GM12892 (cell line): Measurements from ENCODE around the gene INCENP.
"Not testable (repeated sequence)": the region's sequence is repeated elsewhere in the genome, so short reads cannot be mapped to it uniquely, and the experiment has no call there.

Source experiments
- POLR2A ChIP-seq: IDR thresholded peaks from 2 replicates; pipeline ENCODE4 v1.6.1; 2011; ENCODE audit warnings: low read depth, low read length, control low read depth
- POLR2AphosphoS5 ChIP-seq: IDR thresholded peaks from 2 replicates; pipeline ENCODE4 v1.6.1; 2011; ENCODE audit warnings: low read depth, low read length, control low read depth

DNA sequence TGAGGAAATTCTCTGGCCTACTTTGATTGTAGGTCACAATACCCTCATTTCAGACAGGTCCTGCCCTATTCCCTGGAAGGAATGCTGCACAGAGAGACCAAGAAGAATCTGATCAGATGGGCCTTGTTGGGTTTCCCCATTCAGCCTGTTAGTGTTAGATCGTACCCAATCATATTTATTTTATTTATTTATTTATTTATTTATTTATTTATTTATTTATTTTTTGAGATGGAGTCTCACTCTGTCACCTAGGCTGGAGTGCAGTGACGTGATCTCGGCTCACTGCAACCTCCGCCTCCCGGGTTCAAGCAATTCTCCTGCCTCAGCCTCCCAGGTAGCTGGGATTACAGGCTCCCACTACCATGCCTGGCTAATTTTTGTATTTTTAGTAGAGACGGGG, 39.0 kb upstream of the INCENP start:
- TF ChIP-seq POLR2A, POLR2AphosphoS5: not testable (repeated sequence)
